DND-41 (cell line): ENCODE results near the gene FBXO42.

Source experiments
- ATAC-seq: fragments of 200-7000 bp; cut with Tn5 transposase; 3 replicates; pipeline ENCODE4 v1.9.1; 2021; ENCODE audit warnings: low read depth; ENCODE audit not compliant: insufficient read depth
- DNase-seq: peaks from one replicate; pipeline ENCODE4 v3.0.0-alpha.2; 2020
- H2AFZ ChIP-seq: 2 replicates; pipeline ENCODE4 v1.6.0; 2012; ENCODE audit warnings: low read depth, low read length
- H3K27ac ChIP-seq: 2 replicates; pipeline ENCODE4 v1.5.1; 2012; ENCODE audit warnings: low read length, inconsistent platforms
- H3K27me3 ChIP-seq: fragments of 200-600 bp; sonication (generic); 2 replicates; pipeline ENCODE4 v1.6.0; 2012; ENCODE audit warnings: low read length, mild to moderate bottlenecking, inconsistent platforms; ENCODE audit not compliant: insufficient read depth, poor library complexity
- H3K36me3 ChIP-seq: 2 replicates; pipeline ENCODE4 v1.5.1; 2012; ENCODE audit warnings: low read length, inconsistent platforms; ENCODE audit not compliant: insufficient read depth
- H3K4me1 ChIP-seq: 2 replicates; pipeline ENCODE4 v1.5.1; 2012; ENCODE audit warnings: mild to moderate bottlenecking, low read length; ENCODE audit not compliant: insufficient read depth
- H3K4me2 ChIP-seq: 2 replicates; pipeline ENCODE4 v1.6.0; 2012; ENCODE audit warnings: mild to moderate bottlenecking, moderate library complexity, low read length, inconsistent platforms; ENCODE audit not compliant: insufficient read depth
- H3K4me3 ChIP-seq, 2 experiments: fragments of 200-600 bp in 1 of 2; shearing (Covaris generic) in 1 of 2; 2 replicates each; pipeline ENCODE4 v1.5.1; 2012 to 2016; ENCODE audit warnings: inconsistent platforms in 2 of 2, low read length in 2 of 2, mild to moderate bottlenecking in 2 of 2, low read depth in 1 of 2, moderate library complexity in 1 of 2
- H3K79me2 ChIP-seq: 2 replicates; pipeline ENCODE4 v1.6.0; 2012; ENCODE audit warnings: low read length, inconsistent platforms; ENCODE audit not compliant: insufficient read depth
- H3K9ac ChIP-seq: 2 replicates; pipeline ENCODE4 v1.6.0; 2012; ENCODE audit warnings: low read depth, mild to moderate bottlenecking, inconsistent platforms, low read length, moderate library complexity
- H3K9me3 ChIP-seq: 2 replicates; pipeline ENCODE4 v1.5.1; 2012; ENCODE audit warnings: low read length, moderate library complexity, mild to moderate bottlenecking, inconsistent platforms; ENCODE audit not compliant: insufficient read depth, severe bottlenecking
- H4K20me1 ChIP-seq: 2 replicates; pipeline ENCODE4 v1.6.0; 2012; ENCODE audit warnings: low read length; ENCODE audit not compliant: insufficient read depth
- EZH2 ChIP-seq: IDR thresholded peaks from 3 replicates; pipeline ENCODE4 v1.6.1; 2012; ENCODE audit warnings: borderline replicate concordance, low read depth, mild to moderate bottlenecking, moderate library complexity, low read length, inconsistent platforms; ENCODE audit not compliant: severe bottlenecking
- TF ChIP-seq, protein P1 (sequence below): IDR thresholded peaks from 2 replicates; pipeline ENCODE4 v1.5.1; 2012; ENCODE audit warnings: borderline replicate concordance, low read length, moderate library complexity, mild to moderate bottlenecking; ENCODE audit not compliant: poor library complexity, severe bottlenecking; ENCODE audit errors: extremely low read depth

Gene FBXO42

DNA sequence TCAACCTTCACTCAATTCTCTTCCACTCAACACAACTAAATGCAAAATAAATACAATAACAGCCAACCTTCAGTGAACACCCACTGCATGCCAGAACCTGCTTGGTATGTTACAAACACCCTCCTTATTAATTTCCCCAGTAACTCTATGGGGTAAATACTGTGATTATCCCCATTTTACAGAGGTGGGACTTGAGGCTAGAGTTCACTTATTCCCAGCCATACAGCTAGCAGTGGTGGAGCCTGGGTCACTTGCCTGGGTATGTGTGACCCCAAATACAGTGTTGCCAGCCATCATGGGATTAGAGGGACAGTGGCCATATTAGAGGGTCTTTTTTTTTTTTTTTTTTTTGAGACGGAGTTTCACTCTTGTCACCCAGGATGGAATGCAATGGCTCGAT is 116.9 kb downstream of the FBXO42 start:
- no peak overlapping the region for H3K9ac ChIP-seq
- TF ChIP-seq, protein P1, sequence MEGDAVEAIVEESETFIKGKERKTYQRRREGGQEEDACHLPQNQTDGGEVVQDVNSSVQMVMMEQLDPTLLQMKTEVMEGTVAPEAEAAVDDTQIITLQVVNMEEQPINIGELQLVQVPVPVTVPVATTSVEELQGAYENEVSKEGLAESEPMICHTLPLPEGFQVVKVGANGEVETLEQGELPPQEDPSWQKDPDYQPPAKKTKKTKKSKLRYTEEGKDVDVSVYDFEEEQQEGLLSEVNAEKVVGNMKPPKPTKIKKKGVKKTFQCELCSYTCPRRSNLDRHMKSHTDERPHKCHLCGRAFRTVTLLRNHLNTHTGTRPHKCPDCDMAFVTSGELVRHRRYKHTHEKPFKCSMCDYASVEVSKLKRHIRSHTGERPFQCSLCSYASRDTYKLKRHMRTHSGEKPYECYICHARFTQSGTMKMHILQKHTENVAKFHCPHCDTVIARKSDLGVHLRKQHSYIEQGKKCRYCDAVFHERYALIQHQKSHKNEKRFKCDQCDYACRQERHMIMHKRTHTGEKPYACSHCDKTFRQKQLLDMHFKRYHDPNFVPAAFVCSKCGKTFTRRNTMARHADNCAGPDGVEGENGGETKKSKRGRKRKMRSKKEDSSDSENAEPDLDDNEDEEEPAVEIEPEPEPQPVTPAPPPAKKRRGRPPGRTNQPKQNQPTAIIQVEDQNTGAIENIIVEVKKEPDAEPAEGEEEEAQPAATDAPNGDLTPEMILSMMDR: no peak
- TF ChIP-seq EZH2: no peak
- no peaks in the 10 kb centered on the region for H3K36me3 ChIP-seq
- H3K4me2 ChIP-seq: no peak overlapping the region
- no peaks in the 10 kb centered on the region for H4K20me1 ChIP-seq
- H3K27me3 ChIP-seq: no peaks in the 10 kb centered on the region
- DNase-seq: no peak
- H3K79me2 ChIP-seq: no peaks in the 10 kb centered on the region
- peaks cover 28% of the 10 kb centered on the region for H3K4me1 ChIP-seq
- no peak overlapping the region for H3K27ac ChIP-seq
- no peak overlapping the region for H3K4me3 ChIP-seq
- no peak for ATAC-seq
- no peak overlapping the region for H2AFZ ChIP-seq
- H3K9me3 ChIP-seq: no peaks in the 10 kb centered on the region

DNA sequence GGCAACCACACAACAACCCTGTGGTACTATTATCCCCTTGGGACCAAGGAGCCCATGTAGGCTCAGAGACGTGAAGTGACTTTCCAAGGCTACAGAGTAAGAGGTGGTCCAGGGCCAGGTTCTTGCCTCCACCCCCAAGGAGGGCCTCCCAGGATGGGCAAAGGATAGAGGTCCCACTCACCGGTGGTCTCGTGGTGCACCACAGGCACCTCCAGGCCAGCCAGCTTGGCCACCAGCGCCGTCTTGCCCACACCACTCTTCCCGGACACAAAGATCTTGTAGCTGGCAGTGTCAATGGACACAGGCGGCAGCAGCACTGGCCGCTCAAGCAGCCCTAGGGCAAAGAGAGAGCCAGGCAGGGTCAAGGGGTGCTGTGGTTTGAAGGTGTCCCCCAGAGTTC is 118.8 kb downstream of the FBXO42 start:
- no peaks in the 10 kb centered on the region for H3K9me3 ChIP-seq
- DNase-seq: no peak
- no peak overlapping the region for H3K4me3 ChIP-seq
- no peaks in the 10 kb centered on the region for H3K27me3 ChIP-seq
- H4K20me1 ChIP-seq: no peaks in the 10 kb centered on the region
- no peak overlapping the region for H3K4me2 ChIP-seq
- H3K9ac ChIP-seq: no peak overlapping the region
- no peak overlapping the region for H3K27ac ChIP-seq
- H3K36me3 ChIP-seq: no peaks in the 10 kb centered on the region
- H3K4me1 ChIP-seq: peaks cover 25% of the 10 kb centered on the region
- no peak for ATAC-seq
- H2AFZ ChIP-seq: no peak overlapping the region
- no peaks in the 10 kb centered on the region for H3K79me2 ChIP-seq
- no peak for TF ChIP-seq EZH2
- TF ChIP-seq, protein P1: no peak

DNA sequence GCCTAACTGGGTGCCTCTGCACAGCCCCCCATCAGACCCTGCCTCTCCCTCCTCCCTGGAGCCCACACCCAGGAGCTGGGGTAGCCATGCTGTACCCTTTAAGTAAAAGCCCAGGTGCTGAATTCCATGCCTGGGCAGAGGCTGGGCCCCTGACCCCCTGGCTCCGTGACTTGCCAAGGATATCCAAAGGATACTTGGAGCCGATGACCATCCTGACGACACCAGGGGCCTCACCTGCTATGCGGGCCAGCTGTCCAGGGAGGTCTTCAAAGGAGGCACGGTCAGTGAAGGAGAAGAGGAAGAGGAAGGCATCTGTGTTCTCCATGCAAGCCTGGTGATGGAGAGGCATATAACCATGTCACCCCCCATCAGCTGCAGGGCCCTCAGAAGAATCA is 120.0 kb downstream of the FBXO42 start:
- no peak overlapping the region for H3K9ac ChIP-seq
- no peaks in the 10 kb centered on the region for H4K20me1 ChIP-seq
- no peak overlapping the region for H3K4me2 ChIP-seq
- DNase-seq: no peak
- H3K4me3 ChIP-seq: no peak overlapping the region
- no peak overlapping the region for H3K27ac ChIP-seq
- ATAC-seq: no peak
- no peak for TF ChIP-seq EZH2
- TF ChIP-seq, protein P1: no peak
- H3K9me3 ChIP-seq: no peaks in the 10 kb centered on the region
- H3K36me3 ChIP-seq: no peaks in the 10 kb centered on the region
- peaks cover 14% of the 10 kb centered on the region for H3K4me1 ChIP-seq
- no peak overlapping the region for H2AFZ ChIP-seq
- H3K79me2 ChIP-seq: no peaks in the 10 kb centered on the region
- no peaks in the 10 kb centered on the region for H3K27me3 ChIP-seq

DNA sequence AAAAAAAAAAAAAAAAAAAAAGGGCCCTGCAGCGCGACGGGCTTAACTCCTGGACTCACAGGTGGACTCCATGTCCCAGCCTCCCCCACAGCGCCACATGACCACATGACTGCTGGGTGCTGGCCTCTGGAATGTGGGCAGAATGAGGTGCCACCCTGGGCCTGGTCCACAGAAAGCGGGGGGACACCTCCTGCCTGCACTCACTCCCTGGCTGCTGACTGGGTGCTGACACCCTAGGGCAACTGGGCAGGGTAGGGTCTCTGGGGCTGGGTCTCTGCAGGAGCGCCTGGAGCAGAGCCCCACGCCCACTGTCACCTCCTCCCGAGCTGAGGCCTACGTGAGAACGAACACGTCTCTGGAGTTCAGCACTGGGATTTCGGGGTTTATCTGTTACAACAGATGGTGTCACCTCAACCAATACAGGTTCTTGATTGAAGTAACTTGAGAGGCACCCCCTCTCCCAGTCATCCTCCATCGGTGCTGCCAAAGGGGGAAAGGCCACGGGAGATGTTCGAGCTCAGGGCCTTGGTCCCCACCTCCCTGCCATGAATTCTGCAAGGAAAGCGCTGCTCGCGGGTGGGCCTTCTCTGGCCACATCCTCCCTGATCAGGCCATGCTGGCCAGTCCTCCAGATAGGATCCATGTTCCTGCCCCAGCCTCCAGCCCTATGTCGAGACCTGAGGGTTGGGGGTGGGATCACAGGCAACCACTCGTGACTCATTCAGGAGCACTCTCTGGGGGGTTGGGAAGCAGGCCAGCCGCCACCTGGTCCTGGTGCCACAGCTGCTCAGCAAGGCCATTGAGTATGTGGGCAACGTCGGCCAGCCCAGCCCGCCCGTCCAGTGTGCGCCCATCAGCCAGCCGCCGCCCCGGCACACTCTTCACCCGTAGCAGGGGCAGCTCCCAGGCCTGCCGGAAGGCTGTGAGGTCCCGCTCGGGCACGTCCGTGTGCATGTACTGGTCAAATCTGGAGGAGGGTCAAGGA is 120.7 kb downstream of the FBXO42 start:
- DNase-seq (no peak), ATAC-seq (no peak)
- Histone ChIP-seq H3K9ac (no peak overlapping the region), H3K4me1 (peaks cover 10% of the 10 kb centered on the region), H3K27ac (no peak overlapping the region), H3K9me3 (no peaks in the 10 kb centered on the region), H3K4me2 (no peak overlapping the region), H3K27me3 (no peaks in the 10 kb centered on the region), H3K79me2 (no peaks in the 10 kb centered on the region), H2AFZ (no peak overlapping the region), H4K20me1 (no peaks in the 10 kb centered on the region), H3K36me3 (no peaks in the 10 kb centered on the region), H3K4me3 (no peak overlapping the region)
- no peak for TF ChIP-seq EZH2
- TF ChIP-seq, protein P1: no peak
